ENCODE measurements around the gene HLA-A.

DNA sequence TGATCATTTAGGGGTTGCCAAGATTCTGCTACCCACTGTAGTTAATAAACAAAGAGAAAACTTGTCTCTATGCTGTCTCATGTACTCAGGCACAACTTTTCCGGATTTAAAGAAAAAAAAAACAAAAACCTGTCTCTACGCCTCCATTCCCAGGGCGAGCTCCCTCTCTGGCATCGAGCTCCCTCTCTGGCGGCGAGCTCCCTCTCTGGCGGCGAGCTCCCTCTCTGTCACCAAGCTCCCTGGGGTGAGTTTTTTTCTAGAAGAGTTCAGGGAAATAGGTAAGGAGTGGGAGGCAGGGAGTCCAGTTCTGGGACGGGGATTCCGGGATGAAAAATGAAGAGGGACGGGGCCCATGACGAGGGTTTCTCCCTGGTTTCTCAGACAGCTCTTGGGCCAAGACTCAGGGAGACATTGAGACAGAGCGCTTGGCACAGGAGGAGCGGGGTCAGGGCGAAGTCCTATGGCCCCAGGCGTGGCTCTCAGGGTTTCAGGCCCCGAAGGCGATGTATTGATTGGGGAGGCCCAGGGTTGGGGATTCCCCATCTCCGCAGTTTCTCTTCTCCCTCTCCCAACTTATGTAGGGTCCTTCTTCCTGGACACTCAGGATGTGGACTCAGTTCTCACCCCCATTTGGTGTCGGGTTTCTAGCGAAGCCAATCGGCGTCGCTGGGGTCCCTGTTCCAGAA lies 16.5 kb upstream of the HLA-A start:
- no peak for TF ChIP-seq CTCF (IDR thresholded peaks at IDR 0.05)
- no peak for TF ChIP-seq EZH2 (IDR thresholded peaks at IDR 0.05)
